Right forelimb (tissue), 1 donor: ENCODE measurements around the gene HCFC1.
"Not testable (repeated sequence)": the region's sequence is repeated elsewhere in the genome, so short reads cannot be mapped to it uniquely, and the experiment has no call there.

Experiments
- DNase-seq: peaks from one replicate; pipeline ENCODE4 v3.0.0-alpha.2; 2018

HCFC1 gene

DNA sequence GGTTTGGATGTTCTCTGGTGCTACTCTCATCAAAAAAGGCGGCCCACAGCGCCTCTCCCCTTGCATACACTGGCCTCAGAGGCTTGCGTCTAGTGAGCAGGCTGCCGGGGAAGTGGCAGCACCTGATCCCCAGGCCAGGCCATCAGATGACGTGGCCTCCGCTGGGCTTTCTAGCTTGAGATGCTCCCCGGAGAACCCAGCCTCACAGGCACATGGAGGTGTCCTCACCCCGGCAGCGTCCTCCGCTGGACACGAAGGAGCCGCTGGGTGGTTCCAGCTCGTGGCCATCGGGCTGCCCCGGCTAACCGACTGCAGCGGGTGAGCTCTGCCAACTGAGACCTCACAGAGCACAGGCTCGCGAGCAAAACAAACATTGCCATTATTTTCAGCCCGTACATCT is 35.3 kb upstream of the HCFC1 start:
- DNase-seq, result no peak

- no peak for DNase-seq
These were observed 32.7 kb upstream of the HCFC1 start for GRCh38 chrX:154004315-154004714.

GRCh38 chrX:154002215-154002719 is 30.6 kb upstream of the HCFC1 start:
- DNase-seq, result no peak

DNA sequence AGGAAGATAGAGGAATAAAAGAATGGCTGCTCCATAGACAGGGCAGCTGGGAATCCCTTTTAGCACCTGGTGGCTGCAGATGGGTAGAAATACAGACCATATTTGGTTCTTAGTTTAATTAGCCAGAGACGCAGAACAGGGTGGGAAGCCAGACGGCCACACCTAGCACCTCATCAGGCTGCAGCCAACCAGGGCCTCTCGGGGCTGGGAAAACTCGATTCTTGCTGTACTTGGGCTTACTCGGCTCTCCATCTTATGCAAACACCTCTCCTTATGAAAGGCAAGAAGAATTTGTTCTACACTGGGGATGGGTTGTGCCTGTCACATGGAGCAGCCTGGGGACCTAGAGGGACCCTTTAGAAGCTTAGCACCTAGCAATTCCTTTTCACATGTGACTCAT is 28.4 kb upstream of the HCFC1 start:
- DNase-seq, result no peak

GRCh38 chrX:153999359-154000037 is 27.9 kb upstream of the HCFC1 start:
- no peak for DNase-seq

GRCh38 chrX:153995504-153995903 is 23.9 kb upstream of the HCFC1 start:
- DNase-seq, result no peak

DNA sequence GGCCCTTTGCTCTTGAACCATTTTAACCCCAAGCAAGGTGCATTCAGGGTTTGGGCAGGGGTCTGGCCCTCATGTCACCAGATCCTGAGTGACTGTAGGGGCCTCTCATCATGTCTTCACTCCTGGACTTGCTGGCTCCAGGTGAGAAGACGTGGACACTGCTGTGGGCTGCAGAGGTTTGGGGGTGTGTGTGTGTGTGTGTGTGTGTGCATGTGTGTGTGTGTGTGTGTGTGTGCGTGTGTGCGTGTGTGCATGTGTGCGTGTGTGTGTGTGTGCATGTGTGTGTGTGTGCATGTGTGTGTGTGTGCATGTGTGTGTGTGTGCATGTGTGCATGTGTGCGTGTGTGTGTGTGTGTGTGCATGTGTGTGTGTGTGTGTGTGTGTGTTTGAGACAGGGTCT is 22.8 kb upstream of the HCFC1 start:
- not testable (repeated sequence) for DNase-seq

DNA sequence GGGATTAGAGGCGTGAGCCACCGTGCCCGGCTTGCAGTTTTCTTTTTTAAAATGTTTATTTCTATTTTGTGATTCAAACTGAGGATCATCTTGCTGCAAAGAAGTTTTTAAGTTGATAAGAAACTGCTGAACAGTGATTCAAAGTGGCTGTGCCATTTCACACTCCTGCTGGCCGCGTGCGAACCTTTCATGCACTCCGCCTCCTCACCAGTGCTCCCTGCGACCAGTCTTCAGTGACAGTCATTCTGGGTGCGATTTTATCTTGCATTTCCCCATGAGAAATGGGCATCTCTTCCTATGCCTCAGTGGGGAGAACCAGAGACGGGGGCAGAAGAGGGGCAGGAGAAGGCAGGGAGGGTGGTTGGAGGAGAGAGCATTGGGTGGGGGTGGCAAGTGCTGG is 22.4 kb upstream of the HCFC1 start:
- no peak for DNase-seq

- DNase-seq, result no peak
These were observed 21.5 kb upstream of the HCFC1 start for GRCh38 chrX:153993079-153993478.

DNA sequence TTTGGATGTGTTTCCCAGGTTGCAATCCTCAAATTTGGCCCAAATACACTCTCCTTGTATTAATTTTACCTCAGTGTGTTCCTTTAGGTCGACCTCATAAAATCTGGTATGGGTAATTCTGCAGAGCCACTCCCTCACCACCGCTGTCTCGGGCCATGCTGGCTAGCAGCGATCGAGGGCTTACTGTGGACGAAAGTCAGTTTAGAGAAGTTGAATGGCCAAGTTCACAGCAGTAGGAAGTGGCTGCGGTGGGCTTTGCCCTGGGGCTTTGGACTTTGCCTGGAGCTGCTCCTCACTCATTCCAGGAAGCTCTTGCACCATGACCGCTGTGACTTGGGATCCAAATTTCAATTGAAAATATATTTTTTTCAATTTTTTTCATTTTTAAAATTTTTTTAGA is 20.6 kb upstream of the HCFC1 start:
- no peak for DNase-seq

GRCh38 chrX:153991013-153991580 is 19.5 kb upstream of the HCFC1 start:
- no peak for DNase-seq

GRCh38 chrX:153989973-153990655 is 18.5 kb upstream of the HCFC1 start:
- DNase-seq, result no peak

- no peak for DNase-seq
These were observed 16.9 kb upstream of the HCFC1 start for GRCh38 chrX:153988493-153988892.

DNA sequence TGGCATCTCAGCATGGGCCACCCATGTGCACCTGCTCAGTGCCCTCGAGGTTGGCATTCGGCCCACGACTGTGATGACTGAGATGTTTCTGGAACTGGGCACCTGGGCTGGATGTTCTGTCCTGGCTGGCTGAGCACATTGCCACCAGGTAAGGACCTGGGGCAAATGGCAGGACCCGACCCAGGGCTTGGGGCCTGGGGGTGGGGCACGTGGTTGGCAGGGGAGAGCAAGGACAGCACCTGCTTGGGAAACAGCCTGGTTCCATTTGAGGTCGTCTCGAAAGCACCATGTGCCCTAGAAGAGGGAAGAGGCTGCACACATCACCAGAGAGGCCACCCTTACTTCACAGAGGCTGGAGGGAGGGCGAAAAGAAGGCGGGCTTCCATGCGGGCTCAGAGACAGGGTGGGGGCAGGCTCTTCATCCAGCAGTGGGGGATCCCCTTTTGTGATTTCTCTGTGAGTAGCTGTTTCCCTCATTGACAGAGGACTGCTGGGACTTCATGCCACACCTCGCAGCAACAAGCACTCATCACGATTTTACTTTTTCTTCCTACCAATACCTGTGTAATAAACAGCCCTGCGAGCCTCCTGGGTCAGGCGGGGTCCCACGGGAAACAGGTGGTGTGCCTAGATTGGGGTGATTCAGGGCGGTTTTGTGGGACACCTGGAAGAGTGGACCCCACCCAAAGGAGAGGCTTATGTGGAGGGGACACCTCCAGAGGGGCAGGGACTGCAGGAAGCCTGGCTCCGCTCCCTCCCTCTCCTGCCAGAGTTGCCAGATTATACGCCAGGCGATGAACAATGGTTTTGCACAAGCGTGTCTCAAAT is 12.9 kb upstream of the HCFC1 start:
- DNase-seq, result no peak

GRCh38 chrX:153983321-153983801 is 11.7 kb upstream of the HCFC1 start:
- DNase-seq, result no peak

- DNase-seq, result no peak
These were observed 10.3 kb upstream of the HCFC1 start for GRCh38 chrX:153981771-153982533.

DNA sequence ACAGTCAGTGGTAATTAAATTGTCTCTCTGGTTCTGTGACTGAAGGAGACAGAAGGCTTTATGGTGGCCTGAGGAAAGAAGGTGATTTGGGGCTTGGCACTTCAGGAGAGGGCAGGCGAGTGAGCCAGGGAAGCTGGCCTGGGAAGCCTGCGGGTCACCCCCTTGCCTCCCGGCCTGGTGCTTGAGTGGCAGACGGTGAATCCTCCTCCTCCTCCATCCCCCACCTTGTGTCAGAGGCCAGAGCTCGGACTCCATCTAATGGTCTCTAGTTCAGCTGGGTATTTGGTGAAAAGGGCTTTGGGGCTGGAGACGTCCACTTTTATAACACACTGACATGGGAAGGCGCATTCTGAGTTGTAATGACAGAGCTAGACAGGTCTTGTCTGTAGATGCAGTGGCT is 9.6 kb upstream of the HCFC1 start:
- no peak for DNase-seq

DNA sequence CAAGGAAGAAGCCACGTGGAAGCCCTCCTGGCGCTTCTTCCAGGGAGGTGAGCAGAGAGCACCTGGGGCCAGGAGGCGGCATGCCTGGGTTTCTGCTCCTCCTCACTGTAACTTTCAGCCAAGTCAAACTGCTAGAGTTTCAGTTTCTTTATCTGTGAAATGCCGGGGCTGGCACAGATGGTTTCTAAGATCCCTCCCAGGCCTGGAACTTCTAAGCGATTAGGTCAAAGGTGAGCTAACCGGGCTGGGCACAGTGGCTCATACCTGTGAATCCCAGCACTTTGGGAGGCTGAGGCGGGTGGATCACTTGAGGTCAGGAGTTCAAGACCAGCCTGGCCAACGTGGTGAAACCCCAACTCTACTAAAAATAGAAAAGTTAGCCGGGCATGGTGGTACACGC is 8.8 kb upstream of the HCFC1 start:
- DNase-seq, result not testable (repeated sequence)

DNA sequence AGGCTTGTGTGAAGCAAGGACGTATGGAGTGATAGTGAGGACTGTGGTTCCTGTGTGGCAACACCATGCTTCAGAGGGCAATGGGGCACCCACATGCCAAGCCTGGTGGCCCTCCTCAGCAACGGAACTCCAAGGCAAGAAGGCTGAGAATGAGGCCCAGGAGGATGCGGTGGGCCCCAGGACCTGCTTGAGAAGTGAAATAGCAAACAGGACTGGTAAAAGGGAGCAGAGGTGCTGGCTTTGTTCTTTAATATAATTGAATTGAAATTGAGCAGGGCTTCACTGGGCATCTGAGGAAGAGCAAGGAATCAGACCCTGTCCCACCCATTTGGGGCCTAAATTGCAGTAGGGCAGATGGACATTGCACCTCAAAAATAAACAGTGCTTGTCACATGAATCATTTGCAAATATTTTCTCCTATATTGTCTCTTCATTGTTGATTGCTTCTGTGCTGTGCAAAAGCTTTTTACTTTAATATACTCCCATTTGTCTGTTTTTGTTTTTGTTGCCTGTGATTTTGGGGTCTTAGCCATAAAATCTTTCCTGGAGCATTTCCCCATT is 3.2 kb upstream of the HCFC1 start:
- DNase-seq, result no peak

- no peak for DNase-seq
These were observed 2.5 kb upstream of the HCFC1 start for GRCh38 chrX:153974003-153974725.
